Activated CD4-positive, alpha-beta T cell treated with anti-CD3 and anti-CD28 coated beads, Interleukin-2, amount 10 ng/mL, durations not matched to agents 7 days and 5 days (primary cell): ENCODE measurements around the gene ZNF467. TPM values are rescaled to one million over a fixed set of nuclear protein-coding genes. Genes with fewer than 3 reads are reported as not detected.

Experiments
- CTCF ChIA-PET: fragments of 350-600 bp; sonication (Branson Sonifier 250); formaldehyde crosslinking; loops from one replicate; lab custom pipeline; 2021; ENCODE audit warnings: antibody characterized with exemption; lab: Charles Lee
- POLR2A ChIA-PET: fragments of 350-600 bp; sonication (Branson Sonifier 250); formaldehyde crosslinking; loops from one replicate; lab custom pipeline; 2021; ENCODE audit warnings: antibody characterized with exemption; lab: Charles Lee
- DNase-seq: peaks from one replicate; pipeline ENCODE4 v3.0.0-alpha.2; 2020
- H3K27ac Mint-ChIP-seq: one replicate; pipeline ENCODE4 v1.8.0; 2021; ENCODE audit warnings: mild to moderate bottlenecking, moderate library complexity, mixed read lengths
- H3K27me3 Mint-ChIP-seq: one replicate; pipeline ENCODE4 v1.8.0; 2021; ENCODE audit warnings: mixed read lengths
- H3K36me3 Mint-ChIP-seq: one replicate; pipeline ENCODE4 v1.8.0; 2021; ENCODE audit warnings: low read depth, mixed read lengths
- H3K4me1 Mint-ChIP-seq: one replicate; pipeline ENCODE4 v1.8.0; 2021; ENCODE audit warnings: mixed read lengths
- H3K4me3 Mint-ChIP-seq: one replicate; pipeline ENCODE4 v1.8.0; 2021; ENCODE audit warnings: mild to moderate bottlenecking, moderate library complexity, mixed read lengths
- H3K9me3 Mint-ChIP-seq: one replicate; pipeline ENCODE4 v1.8.0; 2021; ENCODE audit warnings: mixed read lengths
- total RNA-seq, 2 experiments: library from RNA; stranded (reverse); gene quantifications; one replicate each; pipeline ENCODE4 v1.2.3, GENCODE V29; 2021

ZNF467 gene
- total RNA-seq, 2 experiments from 2014 or later, result 0.15 to 0.32 TPM

DNA sequence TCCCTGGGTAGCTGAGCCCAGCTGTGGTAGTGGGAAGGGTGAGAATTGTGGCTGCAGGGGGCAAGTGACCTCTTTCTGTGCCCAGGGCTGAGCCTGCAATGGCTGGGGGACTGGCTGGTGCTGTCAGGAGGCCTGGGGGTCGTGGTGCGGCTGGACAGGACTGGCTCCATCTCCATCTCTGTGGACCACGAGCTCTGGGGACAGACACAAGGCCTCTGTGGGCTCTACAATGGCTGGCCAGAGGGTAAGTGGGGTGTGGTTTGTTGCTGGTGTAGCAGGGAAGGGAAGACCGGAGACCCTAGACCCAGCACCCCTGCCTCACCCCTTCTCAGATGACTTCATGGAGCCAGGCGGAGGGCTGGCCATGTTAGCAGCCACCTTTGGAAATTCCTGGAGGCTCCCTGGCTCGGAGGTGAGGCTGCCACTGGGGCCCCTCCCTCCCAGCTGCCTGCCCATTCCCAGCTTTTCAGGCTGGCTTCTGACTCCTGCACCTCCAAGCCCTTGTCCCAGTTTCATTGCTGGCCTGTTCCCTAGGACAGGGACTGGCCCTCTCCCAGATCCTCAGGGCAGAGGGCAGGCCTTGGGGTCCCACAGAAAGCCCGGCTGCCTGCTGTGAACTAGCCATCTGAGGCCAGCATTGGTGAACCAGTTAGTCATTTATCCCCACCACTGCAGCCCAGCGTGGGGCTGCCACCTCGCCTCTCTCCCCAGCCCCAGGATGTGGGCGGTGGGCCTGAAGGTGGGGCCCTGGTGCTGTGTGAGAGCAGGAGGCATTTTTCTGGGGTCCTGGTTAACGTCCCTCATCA, 5.5 kb upstream of the ZNF467 start:
- H3K36me3 Mint-ChIP-seq, result no peaks in the 10 kb centered on the region
- DNase-seq, result no peak
- POLR2A ChIA-PET, result no interaction called here
- no peaks in the 10 kb centered on the region for H3K4me1 Mint-ChIP-seq
- H3K9me3 Mint-ChIP-seq, result no peaks in the 10 kb centered on the region
- CTCF ChIA-PET, result interaction anchor here (1.0 to 1.3 kb wide), 2 partner anchors 9 to 37 kb away, joined by 3 to 5 read pairs; no protein-coding TSS in a partner anchor
- H3K27me3 Mint-ChIP-seq, result peaks cover 20% of the 10 kb centered on the region
- H3K27ac Mint-ChIP-seq, result no peak overlapping the region
- no peak overlapping the region for H3K4me3 Mint-ChIP-seq

DNA sequence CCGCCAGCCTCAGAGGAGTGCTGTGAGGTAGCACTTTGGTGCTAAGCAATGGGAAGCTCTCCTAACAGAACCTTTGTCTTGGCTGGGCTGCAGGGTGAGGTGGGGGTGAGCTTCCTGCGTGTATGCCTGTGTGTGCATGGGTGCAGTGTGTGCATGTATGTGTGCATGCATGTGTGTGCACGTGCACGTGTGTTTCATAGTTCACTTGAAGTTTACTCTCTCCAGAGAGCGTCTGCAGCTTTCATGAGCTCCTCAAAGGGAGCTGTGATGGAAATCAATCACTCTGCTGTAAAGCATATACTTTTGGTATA, 4.9 kb upstream of the ZNF467 start:
- Mint-ChIP-seq H3K27ac (no peak overlapping the region), H3K4me1 (no peaks in the 10 kb centered on the region), H3K4me3 (no peak overlapping the region), H3K27me3 (peaks cover 20% of the 10 kb centered on the region), H3K36me3 (no peaks in the 10 kb centered on the region), H3K9me3 (no peaks in the 10 kb centered on the region)
- ChIA-PET POLR2A (no interaction called here), CTCF (interaction anchor here (1.0 to 1.3 kb wide), 2 partner anchors 10 to 37 kb away, joined by 3 to 5 read pairs; no protein-coding TSS in a partner anchor)
- no peak for DNase-seq

DNA sequence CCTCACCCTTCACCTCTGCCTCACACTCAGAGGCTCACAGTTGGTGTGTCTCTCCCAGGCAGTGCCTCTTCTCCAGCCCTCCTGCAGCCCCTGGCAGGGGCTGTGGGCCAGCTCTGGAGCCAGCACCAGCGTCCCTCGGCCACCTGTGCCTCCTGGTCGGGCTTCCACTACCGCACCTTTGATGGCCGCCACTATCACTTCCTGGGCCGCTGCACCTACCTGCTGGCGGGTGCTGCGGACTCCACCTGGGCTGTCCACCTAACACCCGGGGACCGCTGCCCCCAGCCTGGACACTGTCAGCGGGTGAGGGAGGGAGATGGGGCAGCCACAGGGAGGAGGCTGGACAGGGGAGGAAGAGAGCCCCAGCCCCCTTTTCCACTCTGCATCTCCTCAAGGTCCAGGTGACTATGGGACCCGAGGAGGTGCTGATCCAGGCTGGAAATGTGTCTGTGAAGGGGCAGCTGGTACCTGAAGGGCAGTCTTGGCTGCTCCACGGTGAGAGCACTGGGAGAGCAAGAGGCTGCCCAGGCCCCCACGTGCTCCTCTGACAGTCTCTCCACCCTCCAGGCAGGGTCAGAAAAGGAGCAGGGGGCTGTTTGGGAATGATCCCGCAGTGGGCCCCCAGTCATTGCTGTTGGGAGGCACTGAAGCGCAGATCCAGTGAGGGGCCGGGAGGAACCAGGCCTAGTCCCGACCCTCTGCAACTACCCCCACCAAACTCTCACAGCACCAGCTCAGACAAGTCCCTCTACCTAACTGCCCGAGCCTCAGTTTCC, 4.4 kb upstream of the ZNF467 start:
- DNase-seq, result no peak
- Mint-ChIP-seq H3K36me3 (no peaks in the 10 kb centered on the region), H3K27ac (no peak overlapping the region), H3K9me3 (no peaks in the 10 kb centered on the region), H3K4me1 (peaks cover 2% of the 10 kb centered on the region), H3K4me3 (no peak overlapping the region), H3K27me3 (peaks cover 22% of the 10 kb centered on the region)
- ChIA-PET CTCF (interaction anchor here (1.0 to 1.3 kb wide), 2 partner anchors 10 to 36 kb away, joined by 3 to 5 read pairs; no protein-coding TSS in a partner anchor), POLR2A (no interaction called here)

DNA sequence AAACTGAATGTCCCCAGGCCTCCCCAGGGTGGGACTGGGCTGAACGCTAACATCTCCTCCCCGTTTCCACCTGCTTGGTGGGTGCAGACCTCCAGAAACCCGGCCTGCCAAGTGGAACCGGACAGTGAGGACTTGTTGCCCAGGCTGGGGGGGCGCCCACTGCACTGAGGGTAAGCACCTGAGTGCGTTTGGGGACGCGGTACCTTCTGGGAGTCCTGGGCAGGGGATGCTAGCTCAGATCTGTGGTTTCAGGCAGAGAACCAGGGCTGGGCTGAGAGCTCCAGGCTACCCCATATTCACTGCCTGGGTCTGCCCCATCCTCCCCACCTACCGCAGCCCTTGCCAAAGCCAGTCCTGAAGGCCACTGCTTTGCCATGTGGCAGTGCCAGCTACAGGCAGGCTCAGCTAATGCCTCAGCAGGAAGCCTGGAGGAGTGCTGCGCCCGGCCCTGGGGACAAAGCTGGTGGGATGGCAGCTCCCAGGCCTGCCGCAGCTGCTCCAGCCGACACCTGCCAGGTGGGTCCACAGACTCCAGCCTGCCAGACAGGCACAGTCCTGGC, 3.5 kb upstream of the ZNF467 start:
- H3K36me3 Mint-ChIP-seq, result no peaks in the 10 kb centered on the region
- CTCF ChIA-PET, result no interaction called here
- H3K4me1 Mint-ChIP-seq, result peaks cover 2% of the 10 kb centered on the region
- POLR2A ChIA-PET, result no interaction called here
- DNase-seq, result no peak
- peaks cover 22% of the 10 kb centered on the region for H3K27me3 Mint-ChIP-seq
- no peaks in the 10 kb centered on the region for H3K9me3 Mint-ChIP-seq
- no peak overlapping the region for H3K27ac Mint-ChIP-seq
- no peak overlapping the region for H3K4me3 Mint-ChIP-seq

DNA sequence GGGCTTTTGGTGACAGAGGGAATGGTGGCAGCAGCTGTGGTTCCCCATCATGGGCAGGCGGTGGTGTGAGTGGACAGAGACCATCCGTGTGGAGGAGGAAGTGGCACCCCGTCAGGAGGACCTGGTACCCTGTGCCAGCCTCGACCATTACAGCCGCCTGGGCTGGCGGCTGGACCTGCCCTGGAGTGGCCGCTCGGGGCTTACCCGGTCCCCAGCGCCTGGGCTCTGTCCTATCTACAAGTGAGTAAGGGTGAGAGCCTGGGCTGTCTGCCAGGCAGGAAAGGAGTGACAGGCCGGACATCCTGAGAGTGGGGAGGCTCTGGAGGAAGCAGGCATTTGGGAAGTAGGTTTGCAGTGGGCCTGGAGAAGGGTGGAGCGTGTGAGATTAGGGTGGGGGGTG, 2.9 kb upstream of the ZNF467 start:
- H3K4me3 Mint-ChIP-seq, result no peak overlapping the region
- ChIA-PET POLR2A (no interaction called here), CTCF (no interaction called here)
- peaks cover 22% of the 10 kb centered on the region for H3K27me3 Mint-ChIP-seq
- no peaks in the 10 kb centered on the region for H3K36me3 Mint-ChIP-seq
- H3K4me1 Mint-ChIP-seq, result peaks cover 4% of the 10 kb centered on the region
- no peak for DNase-seq
- H3K27ac Mint-ChIP-seq, result no peak overlapping the region
- no peaks in the 10 kb centered on the region for H3K9me3 Mint-ChIP-seq

DNA sequence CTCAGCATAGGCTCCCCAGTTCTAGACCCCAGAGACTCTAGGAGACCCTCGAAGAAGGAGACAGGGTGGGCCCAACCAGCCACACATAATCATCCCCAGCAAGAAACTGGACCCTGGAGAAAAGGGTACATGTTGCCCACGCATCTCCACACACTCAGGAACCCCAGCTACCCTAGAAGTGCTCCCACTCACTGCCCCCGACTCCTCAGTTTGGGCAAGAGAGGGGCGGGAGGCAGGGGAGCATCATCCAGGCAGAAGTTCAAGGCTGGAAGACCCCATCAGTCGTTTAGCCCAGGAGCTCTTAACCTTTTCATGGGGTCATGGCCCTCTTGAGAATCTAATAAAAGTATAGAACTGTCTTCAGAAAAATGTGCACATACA, 1.8 kb upstream of the ZNF467 start:
- no peak for DNase-seq
- Mint-ChIP-seq H3K27ac (no peak overlapping the region), H3K4me3 (no peak overlapping the region), H3K9me3 (no peaks in the 10 kb centered on the region), H3K36me3 (no peaks in the 10 kb centered on the region), H3K27me3 (peaks cover 22% of the 10 kb centered on the region), H3K4me1 (peaks cover 11% of the 10 kb centered on the region)
- ChIA-PET CTCF (interaction anchor here (1.0 kb wide), 1 partner anchor 33 kb away, joined by 4 read pairs; no protein-coding TSS in a partner anchor), POLR2A (no interaction called here)

DNA sequence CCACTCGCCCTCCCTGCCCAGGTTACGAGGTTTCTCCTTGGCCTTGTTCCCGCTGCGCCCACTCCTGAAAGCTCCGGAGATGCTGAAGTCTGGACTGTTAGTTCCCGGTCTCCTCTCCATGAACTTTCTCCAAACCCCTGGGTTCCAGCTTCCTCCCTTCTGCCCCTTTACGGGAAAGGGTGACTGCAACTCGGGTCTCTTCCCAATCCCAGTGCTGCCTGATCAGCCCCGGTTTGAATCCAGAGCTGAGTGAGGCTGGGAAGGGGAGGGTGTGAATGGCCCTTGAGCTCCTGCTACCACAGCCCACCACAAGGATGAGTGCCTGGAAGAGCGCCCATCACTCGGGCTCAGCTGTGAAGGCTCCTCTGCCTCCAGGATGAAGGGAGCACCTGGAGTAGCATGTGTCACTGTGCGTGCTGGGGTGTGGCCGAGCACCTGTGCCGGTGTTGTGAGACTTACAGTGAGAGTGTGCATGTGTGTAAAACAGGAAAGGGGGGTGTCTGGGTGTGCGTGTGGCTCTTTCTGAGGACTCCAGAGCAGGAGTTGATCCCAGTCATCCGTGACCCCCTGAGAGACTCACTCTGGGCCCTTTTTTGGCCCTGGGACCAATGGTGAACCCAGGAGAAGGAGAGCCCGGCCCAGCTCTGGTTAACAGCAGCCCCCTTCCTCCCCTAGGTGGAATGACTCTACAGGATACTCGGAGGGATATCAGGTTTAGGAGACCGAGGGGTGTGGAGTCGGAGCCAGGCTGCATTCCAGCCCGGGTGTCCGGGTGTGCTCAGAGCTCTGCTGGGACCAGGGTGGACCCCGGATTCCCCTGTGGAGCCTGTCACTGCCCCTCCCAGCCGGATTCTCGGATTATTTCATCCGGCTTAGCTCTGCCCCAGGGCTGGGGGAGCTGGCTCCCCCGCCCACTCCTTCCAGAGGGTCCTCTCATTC, 1.1 kb upstream of the ZNF467 start:
- DNase-seq, result no peak
- no peaks in the 10 kb centered on the region for H3K36me3 Mint-ChIP-seq
- no peaks in the 10 kb centered on the region for H3K9me3 Mint-ChIP-seq
- peaks cover 25% of the 10 kb centered on the region for H3K27me3 Mint-ChIP-seq
- peak overlapping the region; percentile 38 for H3K4me3 Mint-ChIP-seq
- peaks cover 11% of the 10 kb centered on the region for H3K4me1 Mint-ChIP-seq
- no peak overlapping the region for H3K27ac Mint-ChIP-seq
- CTCF ChIA-PET, result interaction anchor here (1.0 kb wide), 1 partner anchor 32 kb away, joined by 4 read pairs; no protein-coding TSS in a partner anchor
- POLR2A ChIA-PET, result no interaction called here

DNA sequence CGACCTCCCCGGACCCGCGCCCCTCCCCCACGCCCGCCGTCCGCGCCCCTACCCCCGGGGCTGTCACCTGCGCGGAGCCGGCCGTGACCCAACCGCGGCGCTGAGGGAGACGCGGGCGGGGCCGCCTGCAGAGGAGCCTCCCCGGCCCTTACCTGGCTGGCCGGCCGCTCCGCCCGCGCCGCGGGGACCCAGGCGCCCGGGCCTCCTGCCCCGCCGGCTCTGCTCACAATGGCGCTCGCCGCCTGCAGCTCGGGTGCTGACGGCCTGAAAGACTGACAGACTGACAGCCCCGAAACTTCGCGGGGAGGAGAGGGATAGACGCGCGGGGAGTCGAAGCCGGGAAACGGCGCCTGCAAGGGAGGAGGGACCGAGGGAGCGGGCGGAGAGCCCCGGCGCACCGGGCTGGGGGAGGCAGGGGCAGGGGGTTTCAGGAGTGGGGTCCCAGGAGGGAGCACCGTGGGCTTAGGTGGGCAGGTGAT, 393 bp downstream of the ZNF467 start:
- DNase-seq, result peak; percentile 26
- H3K9me3 Mint-ChIP-seq, result no peaks in the 10 kb centered on the region
- H3K27ac Mint-ChIP-seq, result no peak overlapping the region
- ChIA-PET POLR2A (interaction anchor here (0.5 kb wide), 1 partner anchor 16 kb away, joined by 5 read pairs; no protein-coding TSS in a partner anchor), CTCF (interaction anchor here (0.9 to 1.5 kb wide), 3 partner anchors 11 to 65 kb away, joined by 3 to 6 read pairs (median 3); partner anchors contain the start of gene ZNF862)
- peaks cover 11% of the 10 kb centered on the region for H3K4me1 Mint-ChIP-seq
- H3K4me3 Mint-ChIP-seq, result peak overlapping the region; percentile 50
- no peaks in the 10 kb centered on the region for H3K36me3 Mint-ChIP-seq
- H3K27me3 Mint-ChIP-seq, result peaks cover 25% of the 10 kb centered on the region

DNA sequence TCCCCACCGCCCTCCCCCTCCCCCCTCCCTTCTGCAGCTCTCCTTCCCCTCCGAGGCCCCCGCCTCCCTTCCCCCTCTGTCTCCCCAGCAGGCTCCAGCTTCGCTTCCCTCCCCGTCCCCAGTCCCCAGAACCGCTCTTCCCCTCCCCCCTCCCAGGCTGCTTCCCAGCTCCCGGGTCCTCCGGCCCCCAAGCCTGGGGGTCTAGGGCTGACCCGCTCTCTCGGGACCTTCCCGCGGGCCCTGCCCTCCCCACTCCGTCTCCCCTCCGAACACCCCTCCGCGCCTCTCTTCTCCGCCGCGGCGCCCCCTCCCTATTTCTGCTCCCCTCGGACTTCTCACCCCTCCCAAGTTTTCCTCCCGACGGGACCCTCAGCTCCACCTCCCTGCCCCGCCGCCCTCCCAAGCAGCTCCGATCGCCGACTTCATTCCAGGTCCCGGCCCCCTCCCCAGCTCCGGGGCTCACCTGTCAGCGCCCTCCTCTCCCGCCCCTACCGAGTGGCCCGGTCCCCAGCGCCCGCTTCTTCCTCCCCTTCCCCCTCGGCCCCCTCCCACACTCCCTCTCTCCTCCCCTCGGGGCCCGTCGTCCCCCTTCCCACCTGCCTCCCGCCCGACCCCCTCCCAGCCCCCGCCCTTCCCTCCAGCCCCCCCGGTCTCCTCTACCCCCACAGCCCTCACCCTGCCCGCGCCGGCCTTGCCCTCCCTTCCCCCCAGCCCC, 990 bp downstream of the ZNF467 start:
- no peak for DNase-seq
- H3K4me1 Mint-ChIP-seq, result peaks cover 11% of the 10 kb centered on the region

DNA sequence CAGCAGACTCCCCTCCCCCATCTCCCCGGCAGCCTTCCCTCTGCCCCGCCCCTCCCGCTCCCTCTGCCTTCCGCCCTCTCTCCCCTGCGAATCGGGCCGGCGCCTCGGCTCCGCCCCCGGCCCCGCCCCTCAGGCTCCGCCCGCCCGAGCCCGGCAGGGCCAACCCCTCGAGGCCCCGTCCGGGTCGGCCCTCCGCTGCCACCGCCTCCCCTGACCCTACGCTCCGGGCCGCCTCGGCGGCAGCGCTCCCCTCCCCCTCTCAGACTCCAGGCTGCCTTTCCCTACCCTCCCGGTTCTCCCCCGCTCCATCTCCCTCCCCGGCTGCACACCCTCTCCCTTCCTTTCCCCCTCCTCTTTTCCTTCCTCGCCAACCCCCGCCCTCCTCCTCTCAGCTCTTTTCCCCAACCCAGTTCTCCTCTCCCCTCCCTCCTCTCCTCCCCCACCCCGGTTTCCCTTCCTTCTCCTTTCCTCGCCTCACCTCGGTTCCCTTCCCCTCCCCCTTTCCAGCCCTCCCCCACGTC, 1.6 kb downstream of the ZNF467 start:
- Mint-ChIP-seq H3K4me1 (peaks cover 11% of the 10 kb centered on the region), H3K27ac (no peak overlapping the region), H3K36me3 (no peaks in the 10 kb centered on the region), H3K4me3 (peak overlapping the region; percentile 65), H3K27me3 (peaks cover 25% of the 10 kb centered on the region), H3K9me3 (no peaks in the 10 kb centered on the region)
- ChIA-PET POLR2A (no interaction called here), CTCF (interaction anchor here (0.6 to 1.7 kb wide), 5 partner anchors 12 to 71 kb away, joined by 3 to 6 read pairs (median 3); partner anchors contain the start of gene ZNF862)
- peak; percentile 86 for DNase-seq

More for the DNA sequence above, 990 bp downstream of the ZNF467 start:
- Mint-ChIP-seq H3K27ac (no peak overlapping the region), H3K36me3 (no peaks in the 10 kb centered on the region), H3K9me3 (no peaks in the 10 kb centered on the region), H3K4me3 (peak overlapping the region; percentile 65), H3K27me3 (peaks cover 25% of the 10 kb centered on the region)
- CTCF ChIA-PET, result interaction anchor here (0.6 to 1.5 kb wide), 4 partner anchors 12 to 66 kb away, joined by 3 to 6 read pairs (median 3); partner anchors contain the start of gene ZNF862
- POLR2A ChIA-PET, result interaction anchor here (0.5 kb wide), 1 partner anchor 17 kb away, joined by 5 read pairs; no protein-coding TSS in a partner anchor
